Glomerular endothelial cell (primary cell): Measurements from ENCODE around the gene INTS7. TPM values are rescaled to one million over a fixed set of nuclear protein-coding genes. Genes with fewer than 3 reads are reported as not detected.

Experiments used
- DNase-seq: peaks from one replicate; pipeline ENCODE4 v3.0.0-alpha.2; 2011; ENCODE audit warnings: low read depth, low spot score; ENCODE audit errors: extremely low read depth
- total RNA-seq: library from RNA; depleted of rRNA; stranded (reverse); fragments of >200 nt; gene quantifications from 2 replicates; pipeline ENCODE4 v1.2.3, GENCODE V29; 2015

Gene INTS7
- total RNA-seq, 1 donor from 2014 or later, result 15.3 TPM

DNA sequence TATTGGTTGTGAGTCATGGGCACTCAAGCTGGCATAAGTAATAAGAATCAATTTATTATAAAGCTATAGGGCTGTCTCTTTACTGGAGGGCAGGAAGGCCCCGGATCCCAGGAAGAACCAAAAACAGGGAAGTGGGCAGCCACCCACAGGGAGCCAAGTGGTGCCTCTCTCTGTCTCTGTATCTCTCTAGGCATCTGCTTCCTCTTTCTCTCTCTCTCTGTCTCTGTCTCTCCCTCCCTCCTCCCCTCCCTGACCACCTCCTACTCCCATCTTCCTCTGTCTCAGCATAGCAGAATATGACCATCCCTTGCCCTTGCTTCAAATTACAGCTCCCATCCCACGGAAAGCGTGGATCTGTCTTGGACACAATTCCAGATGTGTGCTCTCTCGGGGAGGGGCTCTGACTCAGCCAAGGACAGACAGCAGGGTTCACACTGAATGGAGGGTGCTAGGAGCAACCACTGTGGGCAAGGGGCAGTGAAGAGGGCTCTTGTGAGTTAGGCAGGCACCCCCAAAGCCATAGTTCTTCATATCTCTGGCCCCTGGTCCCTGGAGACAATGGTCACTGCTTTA lies 124.4 kb downstream of the INTS7 start:
- no peak for DNase-seq

DNA sequence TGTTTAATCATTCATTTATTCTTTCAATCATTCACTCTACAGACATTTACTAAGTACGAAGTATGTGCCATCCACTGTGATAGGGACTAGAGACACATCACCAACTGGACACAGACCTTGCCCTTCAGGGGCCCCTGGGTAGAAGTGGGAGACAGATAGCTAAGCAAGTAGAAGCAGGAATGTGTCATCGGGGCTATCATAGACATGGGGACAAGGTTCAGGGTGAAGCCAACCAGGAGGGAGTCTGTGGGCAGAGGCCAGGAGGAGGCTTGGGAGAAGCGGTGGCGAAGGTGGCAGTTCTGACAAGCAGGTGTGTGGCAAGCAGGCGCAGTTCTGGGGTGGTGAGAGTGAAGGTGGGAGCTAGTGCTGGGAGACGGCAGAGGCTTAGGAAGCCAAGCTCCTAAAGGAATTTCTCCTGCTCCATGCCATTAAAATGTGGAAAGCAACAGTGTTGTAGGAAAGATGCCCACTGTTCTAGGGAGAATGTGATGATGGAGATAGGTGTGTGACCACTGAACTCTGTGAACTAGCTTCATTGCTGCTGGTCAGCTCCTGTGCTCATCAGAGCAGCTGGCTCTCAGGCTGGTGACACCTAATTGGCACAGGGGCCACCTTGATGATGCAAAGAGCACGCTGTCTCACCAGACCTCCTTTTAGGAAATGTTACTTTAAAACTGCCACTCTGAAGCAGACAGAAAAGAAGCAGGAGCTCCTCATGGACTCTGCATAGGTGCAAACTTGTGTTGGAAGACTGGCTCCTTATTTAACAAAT lies 125.1 kb downstream of the INTS7 start:
- DNase-seq, result no peak

DNA sequence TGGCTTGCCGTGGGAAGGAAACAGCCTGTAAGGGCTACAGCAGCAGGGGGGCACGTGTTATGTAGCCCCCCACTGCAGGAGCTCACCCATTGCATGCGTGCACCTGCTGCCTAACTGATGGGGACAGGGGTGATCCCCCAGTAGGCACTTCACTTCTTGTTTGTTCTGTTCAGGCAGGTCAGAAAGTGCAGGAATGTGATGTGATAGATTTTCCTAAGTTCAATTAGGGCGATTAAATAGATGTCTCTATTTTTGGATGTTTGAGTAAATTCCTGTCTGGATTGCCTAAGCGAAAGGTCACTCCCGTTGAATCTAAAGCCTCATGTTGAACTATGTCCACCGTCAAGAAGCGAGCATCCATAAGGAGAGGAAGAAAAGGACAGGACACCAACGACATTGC lies 126.0 kb downstream of the INTS7 start:
- no peak for DNase-seq

DNA sequence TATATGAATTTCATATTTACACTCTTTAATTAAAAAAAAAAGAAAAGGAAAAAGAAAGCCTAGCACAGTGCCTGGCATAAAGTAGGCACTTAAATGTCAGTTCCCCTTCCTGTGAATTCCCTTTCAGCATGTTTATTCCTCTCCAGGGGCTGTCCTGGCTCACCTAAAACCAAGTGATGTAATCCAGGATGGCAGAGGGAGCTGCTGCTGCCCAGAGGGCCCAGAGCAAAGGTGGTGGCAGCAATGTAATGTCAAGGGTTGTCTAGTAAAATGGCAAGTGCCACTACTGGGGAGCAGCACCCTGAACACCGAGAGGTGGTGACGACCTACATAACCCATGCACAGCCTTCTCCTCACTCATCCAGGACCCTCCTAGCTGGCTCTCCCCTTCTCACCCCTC lies 126.4 kb downstream of the INTS7 start:
- no peak for DNase-seq

DNA sequence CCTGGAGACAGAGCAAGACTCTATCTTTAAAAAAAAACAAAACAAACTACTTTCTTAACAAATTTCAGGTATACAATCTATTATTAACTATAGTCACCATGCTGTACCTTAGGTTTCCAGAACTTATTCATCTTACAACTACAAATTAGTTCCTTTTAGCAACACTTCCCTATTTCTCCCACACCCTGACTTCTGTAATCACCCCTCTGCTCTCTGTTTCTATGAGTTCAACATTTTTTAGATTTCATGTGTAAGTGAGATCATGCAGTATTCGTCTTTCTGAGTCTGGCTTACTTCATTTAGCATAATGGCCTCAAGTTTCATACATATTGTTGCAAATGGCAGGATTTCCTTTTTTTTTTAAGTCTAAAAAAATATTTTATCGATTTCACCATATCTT lies 126.9 kb downstream of the INTS7 start:
- no peak for DNase-seq

DNA sequence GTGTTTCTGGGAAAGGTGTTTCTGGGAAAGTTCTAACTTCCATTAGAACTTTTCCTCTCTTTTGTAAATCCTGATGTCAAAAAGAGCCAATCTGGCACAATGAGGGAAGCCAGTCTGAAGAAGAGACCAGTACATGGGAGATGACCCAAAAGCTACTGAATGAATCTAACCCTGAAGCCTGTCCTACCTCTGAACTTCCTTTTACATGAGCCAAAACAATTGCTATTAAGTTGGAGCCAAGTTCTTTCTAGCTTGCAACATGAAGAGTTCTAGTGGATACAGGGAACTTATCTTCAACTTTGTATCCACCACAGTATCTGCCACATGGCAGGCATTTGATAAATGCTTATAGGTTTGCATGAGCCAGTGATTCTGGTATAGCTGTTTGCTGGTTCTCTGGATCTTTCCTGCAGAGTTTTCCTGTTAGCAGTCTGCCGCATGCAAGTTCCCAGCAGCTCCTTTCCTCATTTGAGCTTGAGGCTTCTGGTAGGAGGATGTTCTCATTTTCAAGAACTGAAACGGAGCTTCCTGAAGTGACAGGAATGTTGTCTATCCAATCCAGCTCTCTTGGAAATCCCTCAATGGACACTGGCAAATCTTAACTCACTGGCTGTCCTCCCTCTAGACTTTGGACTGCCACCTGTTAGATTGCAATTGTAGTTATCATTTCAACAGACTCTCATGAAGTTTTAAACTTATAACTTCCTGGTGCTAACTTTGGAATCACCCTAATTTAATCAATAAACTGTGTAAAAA lies 131.7 kb downstream of the INTS7 start:
- DNase-seq, result no peak

DNA sequence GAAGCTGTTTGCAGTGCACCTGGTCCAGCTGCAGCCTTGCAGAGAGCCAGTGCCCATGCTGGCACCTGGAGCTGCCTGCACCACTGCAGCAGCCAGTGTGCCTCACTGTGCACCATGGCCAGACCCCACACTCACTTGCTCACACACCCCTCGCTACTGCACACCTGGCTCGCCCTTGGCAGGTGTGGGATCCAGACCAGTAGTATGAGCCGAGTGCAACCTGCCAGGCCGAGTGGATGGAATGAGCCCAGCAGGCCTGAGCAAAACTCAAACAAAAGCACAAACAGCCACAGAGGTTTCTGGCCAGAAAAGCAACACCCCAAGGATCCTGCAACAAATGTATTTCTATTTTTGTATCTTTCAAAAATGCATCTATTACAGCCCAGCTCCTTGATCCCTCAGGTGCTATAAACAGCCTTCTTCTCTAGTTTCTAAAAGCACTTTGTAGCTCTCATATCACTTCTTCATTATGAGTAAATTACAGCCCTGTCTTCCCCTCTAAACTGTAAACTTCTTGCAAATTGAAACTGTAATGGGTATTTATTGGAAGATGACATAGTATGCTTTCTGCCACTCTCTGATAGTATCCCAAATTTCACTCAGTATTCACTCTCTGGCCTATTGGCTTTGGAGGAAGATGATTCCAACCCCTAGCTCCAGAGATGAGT lies 132.6 kb downstream of the INTS7 start:
- no peak for DNase-seq

DNA sequence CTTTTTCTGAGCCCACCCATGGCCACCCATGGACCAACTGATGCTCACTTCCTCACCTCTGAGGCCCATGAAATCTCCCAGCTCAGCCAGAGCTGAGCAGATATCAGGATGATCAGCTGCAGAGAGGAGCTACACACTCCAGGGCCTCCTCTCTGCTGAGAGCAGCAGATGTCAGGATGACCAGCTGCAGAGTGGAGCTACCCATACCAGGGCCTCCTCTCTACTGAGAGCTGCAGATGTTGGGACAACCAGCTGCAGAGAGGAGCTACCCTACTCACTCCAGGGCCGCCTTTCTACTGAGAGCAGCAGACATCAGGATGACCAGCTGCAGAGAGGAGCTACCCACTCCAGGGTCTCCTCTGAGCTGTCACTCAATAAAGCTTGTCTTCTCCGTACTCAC lies 133.4 kb downstream of the INTS7 start:
- no peak for DNase-seq

DNA sequence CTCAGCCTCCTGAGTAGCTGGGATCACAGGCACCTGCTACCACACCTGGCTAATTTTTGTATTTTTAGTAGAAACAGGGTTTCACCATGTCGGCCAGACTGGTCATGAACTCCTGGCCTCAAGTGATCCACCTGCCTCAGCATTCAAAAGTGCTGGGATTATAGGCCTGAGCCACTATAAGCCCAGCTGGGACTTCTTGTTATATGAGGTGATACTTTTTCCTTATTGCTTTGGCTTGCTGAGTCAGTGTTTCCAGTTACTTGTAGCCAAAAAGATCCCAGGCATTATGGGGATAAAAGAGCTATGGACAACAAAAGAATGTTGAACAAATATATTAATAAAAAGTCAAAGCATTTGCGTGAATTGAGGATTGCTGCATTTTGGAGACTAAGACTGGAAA lies 134.9 kb downstream of the INTS7 start:
- no peak for DNase-seq

DNA sequence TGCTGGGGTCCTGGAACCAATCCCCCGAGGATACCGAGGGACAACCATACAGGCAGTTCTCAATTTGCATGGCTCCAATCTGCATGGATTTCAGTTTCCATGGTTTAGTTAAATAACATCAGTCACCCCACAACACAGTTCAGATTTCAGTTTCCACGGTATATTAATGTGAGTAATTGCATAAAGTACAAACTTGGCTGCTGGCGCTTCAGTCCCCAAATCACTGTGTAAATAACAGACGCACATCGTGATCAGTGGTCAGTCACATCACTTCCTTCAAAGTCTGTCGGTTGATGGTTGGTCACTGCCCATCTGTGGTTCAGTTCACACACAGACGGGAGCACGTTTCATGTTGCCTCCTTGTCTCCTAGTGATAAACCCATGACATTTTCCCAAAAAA lies 138.4 kb downstream of the INTS7 start:
- DNase-seq, result no peak

DNA sequence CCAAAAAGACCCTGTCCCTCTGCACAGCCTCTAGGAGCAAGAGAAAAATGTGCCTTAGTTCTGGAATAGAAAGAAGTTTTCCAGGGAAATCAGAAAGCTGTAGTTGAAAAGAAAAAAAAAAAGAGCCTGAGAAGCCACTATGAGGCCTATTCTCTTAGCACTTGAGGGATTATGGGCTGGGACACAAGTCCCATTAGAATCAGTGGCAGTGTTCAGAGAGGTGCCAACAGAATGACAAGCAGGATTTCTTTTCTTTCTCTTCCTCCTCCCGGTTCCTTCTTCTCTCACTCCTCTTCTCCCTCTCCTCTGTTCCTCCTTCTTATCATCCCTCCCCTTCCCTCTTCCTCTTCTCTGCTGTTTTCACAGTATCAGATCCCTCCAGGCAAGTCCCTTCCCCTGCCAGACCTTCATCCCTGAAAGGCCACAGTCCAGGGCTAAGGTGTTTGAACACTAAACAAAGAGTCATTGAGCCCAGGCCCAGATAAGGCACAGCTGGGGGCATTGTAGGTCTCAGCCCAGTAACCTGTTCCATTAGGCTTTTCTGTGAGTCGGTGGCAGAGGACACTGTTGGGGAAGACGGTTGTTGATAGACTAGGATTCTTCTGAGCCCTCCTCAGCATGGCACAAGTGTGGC lies 140.1 kb downstream of the INTS7 start:
- no peak for DNase-seq

DNA sequence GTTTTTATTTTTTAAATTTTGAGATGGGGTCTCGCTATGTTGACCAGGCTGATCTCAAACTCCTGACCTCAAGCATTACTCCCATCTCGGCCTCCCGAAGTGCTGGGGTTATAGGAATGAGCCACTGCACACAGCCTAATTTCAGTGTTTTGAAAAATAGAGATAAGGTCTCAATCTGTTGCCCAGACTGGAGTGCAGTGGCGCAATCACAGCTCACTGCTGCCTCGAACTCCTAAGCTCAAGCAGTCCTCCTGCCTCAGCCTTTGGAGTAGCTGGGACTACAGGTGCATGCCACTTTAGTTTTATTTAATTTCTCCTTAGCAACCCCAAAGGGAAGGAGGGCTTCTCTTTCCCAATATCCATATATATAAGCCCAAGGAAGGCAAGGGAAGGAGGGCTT lies 141.0 kb downstream of the INTS7 start:
- no peak for DNase-seq

DNA sequence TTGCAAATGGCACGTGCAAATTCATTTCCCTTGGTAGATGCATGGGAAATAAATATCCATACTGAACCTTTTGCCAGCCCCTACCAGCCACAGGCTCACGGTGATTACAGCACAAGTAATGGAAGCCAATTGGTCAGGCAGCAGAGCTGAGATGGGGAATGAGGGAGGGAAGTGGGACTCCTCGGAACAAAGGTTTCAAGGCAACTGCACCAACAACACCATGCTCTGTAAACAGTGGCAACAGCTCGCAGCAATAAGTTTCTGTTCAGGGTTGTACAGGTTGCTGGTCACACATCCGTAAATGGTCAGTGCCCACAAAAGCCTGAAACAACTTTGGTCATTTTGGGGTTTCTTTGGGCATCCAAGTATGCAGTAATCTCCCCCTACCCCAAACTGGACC lies 142.1 kb downstream of the INTS7 start:
- DNase-seq, result no peak

DNA sequence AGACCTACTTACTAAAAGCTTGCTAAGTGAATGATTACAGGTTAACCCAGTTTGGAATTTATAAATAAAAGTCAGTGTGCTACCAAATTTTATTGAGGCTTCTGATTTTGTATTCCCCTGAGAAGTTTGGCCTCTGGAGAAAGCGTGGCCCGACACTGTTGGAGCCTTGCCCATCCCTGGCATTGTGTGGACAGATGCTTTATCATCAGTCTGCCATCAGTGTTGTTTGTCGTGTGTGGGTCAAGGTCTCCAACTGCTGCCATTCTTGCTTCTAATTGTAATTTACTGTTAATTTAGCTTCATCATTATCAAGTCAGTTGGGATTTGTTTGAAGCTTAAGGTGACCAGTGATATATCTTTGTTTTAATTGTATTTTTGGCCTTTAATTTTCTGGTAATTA lies 142.8 kb downstream of the INTS7 start:
- DNase-seq, result no peak

DNA sequence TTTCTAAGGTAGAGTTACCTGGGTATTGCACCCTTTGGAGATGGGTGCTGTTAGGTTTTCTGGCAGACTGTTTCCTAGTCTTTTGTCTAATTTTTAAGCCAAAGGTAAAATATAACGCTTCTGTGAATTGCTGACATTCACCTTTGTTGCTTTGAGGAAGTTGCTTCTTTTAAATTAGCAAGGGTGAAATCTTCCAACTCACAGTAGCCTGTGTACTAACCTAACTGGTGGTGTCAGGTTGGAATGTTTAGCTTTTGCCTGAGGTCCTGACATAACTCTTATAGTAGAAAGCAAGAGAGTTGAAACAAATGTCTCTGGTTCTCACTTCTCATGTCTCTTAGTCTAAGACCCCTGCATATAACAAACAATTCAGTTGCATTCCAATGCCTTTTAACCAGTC lies 143.6 kb downstream of the INTS7 start:
- no peak for DNase-seq

Other genes with a start within 250 kb of the INTS7 start
- gene LPGAT1, start 204.8 kb downstream of the INTS7 start, total RNA-seq, result 50.9 and 58.3 TPM in 2 replicates
- gene DTL, start 191 bp upstream of the INTS7 start, total RNA-seq, result 3.2 and 8.0 TPM in 2 replicates
- 45.5 and 49.5 TPM in 2 replicates for gene PPP2R5A, start 249.9 kb upstream of the INTS7 start, total RNA-seq